ENCODE data around the gene IFNA2.
"Not testable (repeated sequence)": the region's sequence is repeated elsewhere in the genome, so short reads cannot be mapped to it uniquely, and the experiment has no call there.

IFNA2 gene

DNA sequence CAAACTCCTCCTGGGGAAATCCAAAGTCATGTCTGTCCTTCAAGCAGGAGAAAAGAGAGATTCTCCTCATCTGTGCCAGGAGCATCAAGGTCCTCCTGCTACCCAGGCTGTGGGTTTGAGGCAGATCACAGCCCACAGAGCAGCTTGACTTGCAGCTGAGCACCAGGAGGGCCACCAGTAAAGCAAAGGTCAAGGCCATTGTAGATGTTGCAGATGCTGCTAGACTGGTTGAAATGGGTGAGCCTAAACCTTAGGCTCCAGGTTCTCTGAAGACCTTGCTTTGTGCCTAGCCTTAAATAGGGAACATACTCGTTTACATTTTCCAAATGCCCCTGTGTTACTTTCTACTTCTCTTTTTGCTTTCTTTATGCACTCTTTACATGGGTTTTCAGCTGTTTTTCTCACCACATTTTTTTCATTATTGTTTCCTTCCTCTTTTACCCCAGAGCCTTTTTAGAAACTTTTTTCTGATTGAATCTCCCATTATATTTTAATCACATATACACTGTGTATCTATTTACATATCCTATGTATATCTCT lies at the start of gene IFNA2:
IFNA2 (minus strand) TSS at position 268 of the 540 bp plus-strand sequence; CDS start at position 199, 69 bp downstream.
- DNase-seq: no peak

DNA sequence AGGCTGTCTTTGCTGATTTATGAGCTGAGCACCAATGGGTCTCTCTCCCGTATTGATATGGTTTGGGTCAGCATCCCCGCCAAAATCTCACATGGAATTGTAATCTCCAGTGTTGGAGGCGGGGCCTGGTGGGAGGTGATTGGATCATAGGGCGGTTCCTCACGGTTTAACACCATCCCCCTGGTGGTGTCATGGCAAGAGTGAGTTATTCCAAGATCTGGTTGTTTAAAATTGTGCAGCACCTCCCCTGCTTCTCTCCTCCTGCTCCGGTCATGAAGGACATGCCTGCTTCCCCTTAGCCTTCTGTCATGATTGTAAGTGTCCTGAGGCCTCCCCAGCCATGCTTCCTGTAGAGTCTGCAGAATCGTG lies 49.8 kb upstream of the IFNA2 start:
- DNase-seq: not testable (repeated sequence)

DNA sequence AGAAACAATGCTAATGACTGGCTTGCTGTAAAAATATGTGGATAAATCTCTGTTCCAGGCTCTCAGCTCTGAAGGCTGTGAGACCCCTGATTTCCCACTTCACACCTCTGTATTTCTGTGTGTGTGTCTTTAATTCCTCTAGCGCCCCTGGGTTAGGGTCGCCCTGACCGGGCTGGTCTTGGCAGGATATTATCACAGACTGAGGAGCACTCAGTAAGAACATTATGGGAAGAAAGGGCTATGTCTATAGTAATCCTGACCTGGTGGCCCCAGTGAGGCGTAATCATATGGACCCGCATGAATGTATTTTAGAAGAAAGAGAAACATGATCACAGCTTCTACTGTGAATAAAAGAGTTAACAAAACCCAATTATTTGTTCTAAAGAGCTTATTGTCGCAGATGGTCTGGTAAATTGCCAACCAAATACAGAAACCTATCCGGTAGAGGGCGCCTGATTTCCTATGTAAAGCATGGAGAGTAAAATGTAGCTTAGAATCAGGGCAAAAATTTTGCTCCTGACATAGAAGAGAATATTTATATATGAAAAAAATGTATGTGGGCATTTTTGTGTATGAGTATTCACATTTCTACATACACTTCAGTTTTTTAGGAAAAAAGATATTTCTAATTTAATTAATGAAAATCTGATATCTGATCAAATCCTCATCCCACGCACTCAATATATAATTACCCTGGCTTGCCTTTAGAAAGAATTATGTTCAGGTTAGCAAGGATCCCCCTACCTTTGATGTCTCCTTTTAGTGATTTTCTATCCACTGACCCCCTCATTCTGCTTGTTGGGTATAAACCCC lies 49.2 kb upstream of the IFNA2 start:
- DNase-seq: no peak

DNA sequence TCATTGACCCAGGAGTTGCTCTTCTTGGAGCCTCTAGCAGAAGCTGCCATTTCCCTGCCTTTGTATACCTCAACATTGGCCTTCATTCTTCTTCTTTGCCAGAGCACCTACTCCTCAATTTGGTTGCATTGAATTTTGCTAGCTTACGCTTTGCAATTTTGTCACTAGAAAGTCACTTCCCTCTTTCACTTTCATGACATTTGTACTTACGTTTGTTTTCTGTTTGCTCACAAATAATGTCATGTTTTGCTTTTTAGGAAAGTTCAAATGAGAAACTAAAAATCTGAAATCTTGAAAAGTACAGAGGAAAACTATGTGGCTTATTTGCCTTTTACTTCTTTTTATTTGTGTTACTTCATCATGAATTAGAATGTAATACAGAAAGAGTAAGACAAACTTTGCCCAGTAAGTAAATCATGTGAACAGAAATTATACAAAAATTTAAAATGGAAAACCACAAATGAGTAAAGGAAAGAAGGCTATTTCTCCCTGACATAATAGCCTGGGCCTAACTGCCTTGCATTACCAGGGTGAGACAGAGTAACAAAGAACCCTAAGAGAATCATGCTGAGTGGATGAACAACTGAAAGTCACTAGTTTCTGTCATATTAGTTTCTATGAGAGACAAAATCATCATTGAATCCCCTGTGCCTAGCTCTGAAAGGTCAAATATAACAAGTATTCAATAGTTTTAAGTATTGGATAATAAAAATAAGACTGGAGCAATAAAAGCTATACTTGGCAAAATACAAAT lies 47.7 kb upstream of the IFNA2 start:
- no peak for DNase-seq

DNA sequence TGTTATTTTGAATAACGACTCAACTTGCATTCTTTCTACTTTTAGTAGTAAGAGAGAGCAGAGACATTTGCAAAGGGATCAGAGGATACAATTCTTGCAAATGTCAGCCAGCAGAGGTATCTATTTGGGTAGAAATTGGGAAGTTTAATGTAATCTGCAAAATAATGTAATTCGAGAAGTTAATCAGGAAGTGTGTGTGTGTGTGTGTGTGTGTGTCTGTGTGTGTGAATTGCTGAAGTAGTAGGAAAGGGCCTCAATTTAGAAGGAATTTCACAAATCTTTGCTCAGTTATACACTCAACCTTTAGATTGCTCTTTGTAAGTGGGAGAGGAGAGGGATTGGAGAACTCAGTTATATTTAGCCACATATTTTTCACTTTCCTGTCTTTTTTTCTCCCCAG lies 44.0 kb upstream of the IFNA2 start:
- no peak for DNase-seq

DNA sequence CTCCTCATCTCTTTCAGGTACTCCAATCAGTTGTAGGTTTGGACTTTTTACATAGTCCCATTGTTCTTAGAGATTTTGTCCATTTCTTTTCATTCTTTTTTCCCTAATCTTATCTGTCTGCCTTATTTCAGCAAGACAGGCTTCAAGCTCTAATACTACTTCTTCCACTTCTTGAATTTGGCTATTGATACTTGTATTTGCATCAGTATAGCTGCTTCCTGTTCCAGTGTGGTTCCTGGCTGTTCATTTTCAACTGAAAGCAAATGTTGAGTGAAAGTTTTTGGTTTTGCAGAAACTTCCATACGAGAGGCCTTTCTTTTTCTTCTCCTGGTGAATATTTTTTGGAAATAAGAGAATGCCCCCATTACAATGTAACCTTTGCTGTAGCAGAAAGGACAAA lies 43.0 kb upstream of the IFNA2 start:
- no peak for DNase-seq

DNA sequence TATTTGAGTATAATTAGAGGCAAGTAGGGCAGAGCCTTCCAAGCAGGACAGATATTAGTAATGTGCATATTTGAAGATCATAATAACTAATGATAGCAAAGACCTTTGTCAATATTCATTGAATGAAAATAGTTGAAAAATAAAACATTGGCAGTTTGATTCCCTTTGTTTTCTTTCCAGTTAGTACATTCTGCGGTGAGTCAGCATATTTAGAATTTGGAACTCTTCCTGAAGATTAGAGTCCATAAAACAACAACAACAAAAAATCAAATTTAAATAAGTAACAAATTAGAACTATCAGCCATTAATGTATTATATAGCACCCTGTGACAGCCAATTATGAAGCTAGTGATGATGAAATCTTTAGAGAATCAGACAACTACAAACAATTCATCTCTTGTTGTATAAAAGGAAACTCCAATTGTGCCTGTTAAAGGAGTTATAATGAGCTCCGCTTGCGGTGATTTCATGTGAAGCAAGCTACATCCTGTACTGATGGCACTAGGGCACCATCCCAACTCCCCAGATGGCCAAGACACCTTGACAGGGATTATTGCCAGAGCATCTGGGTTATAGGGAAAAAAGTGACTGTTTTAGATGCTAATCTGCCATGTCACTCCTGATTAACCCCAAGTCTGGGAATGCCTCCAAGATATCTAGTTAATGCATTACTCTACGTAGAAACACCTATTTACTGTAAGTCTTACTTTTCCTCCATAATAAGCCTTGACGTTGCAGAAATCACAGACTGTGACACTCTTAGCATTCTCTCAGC lies 30.5 kb upstream of the IFNA2 start:
- DNase-seq: no peak

DNA sequence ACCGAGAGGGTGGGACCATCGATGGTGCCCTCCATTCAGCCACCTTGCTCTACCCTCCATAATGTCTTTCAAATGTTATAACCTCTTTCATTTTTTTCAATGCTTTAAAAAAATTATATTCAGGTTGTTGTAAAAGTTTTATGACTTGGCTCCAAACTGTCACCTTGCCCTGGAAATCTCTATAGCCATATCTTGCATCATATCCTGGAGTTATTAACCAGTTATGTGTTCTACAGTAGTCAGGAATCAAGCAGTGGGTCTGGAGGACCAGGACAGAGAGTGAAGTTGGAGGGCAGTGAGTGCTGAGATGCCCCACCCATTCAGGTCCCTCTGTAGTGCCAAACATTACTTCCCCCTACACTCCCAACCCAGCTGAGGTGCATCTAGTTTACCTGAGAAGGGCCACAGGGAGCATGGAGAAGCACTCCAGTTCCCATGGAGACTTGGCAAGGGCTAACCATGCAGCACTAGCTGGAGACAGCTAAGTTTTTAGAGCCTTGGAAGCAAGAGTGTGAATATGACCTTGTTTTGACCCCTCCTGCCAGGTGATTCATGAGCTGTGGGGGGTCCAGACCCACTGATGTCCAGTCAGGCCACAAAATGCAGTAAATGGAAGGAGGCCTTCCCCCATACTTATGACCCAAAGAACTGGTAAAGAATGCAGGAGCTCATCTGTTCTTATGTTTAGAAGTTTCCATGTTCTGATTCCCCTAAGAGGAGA lies 29.2 kb upstream of the IFNA2 start:
- DNase-seq: no peak

DNA sequence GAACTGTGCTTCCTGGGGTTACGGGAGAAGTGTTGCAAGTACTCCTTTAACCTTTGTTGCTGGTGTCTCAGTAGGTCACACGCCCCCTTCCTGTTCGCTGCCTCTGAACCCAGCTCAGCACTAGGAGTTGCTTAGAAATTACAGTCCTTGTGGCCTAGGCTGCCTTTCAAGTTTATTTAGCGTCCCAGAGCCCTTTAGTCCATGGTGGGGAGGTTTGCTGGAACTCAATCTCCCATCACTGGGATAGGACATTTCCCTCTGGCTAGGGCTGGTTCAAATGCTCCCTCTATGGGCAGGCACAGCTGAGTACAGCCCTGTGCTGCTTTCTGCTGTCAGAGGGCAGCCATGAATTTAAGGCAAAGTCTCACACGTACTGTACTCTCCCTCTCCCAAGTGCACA lies 28.4 kb upstream of the IFNA2 start:
- no peak for DNase-seq

DNA sequence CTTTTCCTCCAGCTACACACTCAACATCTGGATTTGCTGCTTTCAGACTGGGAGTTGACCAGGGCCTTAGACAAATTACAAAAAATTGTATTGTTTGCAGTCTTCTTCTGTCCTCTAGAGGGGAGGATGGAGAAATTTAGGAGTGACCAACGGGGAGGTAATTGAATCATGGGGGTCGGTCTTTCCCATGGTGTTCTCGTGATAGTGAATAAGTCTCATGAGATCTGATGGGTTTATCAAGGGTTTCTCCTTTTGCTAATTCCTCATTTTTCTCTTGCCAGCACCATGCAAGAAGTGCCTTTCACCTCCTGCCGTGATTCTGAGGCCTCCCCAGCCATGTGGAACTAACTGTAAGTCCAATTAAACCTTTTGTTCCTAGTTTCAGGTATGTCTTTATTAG lies 28.0 kb upstream of the IFNA2 start:
- no peak for DNase-seq

DNA sequence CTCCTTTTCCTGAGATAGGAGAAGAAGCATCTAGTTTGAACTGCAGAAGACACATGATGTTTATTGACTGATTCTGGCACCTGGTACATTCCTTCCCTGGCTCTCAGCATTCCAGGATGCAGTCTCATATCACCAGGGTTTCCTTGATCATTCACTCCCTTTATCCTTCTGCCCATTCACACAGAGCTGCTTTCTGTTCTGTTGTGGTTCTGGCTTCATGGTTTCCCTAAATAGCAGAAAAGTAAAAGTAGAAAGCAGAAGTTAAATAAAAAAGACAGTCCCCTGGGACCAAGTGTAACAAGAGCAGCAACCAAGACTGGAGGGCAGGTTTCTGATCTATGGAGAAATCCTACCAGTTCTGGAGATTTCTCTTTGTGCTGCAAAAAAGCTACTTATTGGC lies 26.9 kb upstream of the IFNA2 start:
- no peak for DNase-seq

DNA sequence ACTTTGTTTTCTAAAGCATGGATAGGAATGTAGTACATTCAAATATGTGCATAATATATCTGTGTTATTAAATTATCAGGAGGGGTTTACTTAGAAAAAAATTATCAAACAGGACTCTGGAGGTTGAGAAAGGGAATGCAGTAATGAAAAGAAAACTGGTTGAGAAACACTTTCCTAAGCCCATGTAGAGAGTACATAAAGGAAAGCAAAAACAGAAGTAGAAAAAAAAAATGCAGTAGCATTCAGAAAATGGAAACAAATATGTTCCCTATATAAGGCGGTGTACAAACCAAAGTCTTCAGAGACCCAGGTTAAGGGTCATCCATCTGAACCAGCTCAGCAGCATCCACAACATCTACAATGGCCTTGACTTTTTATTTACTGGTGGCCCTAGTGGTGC lies 23.6 kb upstream of the IFNA2 start, which contains the start of gene IFNA8:
IFNA8 (plus strand) TSS at position 301 of the 400 bp plus-strand sequence; CDS start at position 361, 60 bp downstream.
- DNase-seq: no peak

DNA sequence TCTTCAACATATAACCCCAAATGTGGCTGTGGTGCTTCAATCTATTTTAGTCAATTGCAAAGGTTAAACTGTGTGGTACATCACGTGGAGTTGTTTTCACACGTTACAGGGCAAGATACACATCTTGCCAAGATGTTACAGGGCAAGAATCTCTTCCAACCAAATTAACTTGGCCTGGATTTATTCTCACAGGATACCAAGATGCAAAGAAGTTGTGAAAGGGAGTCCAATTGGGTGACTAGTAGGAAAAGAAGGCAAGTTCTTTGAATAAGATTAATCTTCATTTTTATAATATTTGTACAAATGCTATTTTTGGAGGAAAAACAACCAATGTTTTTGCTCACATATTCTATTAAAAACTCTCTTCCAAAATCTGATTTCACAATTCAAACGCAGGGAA lies 18.9 kb upstream of the IFNA2 start:
- no peak for DNase-seq

DNA sequence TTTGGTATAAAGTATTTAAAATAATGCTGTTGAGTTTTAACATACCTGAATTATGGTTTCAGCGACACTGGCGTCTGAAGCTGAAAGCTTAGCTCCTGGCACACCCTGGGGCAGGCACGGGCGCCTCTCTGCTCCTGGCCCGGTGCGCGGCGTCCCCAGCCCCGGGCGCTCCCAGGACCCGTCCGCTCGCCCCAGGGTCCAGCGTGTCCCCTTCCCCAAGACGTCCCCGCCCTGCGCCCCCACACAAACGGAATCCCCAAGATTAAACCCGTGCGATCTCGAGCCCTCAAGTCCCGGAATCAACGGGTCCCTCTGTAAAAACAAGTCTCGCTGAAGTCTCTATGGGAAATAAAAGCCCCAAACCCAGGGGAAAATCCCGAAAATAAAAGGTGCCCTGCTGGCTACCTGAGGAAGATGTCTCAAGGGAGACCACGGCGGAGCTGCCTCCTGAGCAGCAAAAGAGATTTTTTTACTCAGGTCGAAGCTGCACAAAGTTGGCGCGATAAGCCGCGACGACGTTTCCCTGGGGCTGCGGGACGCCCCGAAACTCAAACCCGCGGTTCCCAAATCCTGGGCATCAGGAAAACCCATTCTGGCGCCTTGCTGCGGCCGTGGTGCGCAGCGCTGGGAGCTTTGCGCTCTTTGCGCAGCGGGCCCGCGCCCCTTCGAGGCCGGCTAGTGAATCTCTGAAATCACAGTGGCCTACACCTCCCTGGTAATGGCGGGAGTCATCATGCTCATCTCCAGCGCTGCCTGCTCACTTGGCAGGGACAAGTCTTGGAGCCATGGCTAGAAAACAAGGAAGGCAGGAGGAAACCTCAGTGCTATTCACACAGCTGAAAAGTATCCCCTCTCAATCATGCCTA lies 17.4 kb upstream of the IFNA2 start:
- DNase-seq: no peak

DNA sequence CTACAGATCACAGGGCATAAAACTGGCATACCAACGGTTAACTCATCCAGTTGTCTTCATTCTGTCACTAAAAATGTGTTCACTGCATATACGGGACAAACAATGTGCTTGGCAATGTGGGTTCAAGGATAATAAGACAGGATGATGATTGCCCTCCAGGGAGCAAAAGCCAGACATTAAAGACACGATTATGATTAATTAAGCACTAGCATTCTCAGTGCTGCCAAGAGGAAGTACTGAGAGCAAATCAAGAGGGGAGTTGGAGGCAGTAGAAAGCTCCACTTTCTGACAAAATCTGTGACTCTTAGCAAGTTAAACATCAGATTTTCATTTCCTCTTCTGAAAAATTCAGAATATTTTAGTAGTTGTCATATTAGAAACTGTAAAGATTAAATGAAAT lies 14.8 kb upstream of the IFNA2 start:
- no peak for DNase-seq

DNA sequence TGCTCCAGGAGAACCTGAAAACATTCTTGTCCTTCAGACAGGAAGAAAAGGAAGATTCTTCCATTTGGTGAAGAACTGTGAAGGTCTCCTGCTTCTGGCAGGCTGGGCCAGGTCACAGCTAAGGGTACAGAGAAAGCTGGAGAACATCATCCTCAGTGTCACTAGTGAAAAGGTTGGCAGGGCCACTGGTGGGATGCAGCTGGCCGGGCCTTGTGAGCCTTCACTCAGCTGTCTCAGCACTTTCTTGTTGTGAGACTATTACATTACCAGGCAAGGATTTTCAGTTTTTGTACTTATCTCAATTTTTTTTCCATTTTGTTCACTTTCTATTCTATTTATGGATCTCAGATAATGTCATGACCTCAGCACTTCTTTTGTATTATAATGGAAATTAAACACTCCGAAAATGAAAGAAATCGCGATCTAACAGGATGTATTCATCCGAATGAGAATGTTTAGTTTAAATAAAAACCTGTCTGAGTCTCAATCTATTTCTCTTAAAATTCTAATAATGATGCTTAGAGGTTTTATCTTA lies 13.8 kb upstream of the IFNA2 start:
- DNase-seq: no peak

DNA sequence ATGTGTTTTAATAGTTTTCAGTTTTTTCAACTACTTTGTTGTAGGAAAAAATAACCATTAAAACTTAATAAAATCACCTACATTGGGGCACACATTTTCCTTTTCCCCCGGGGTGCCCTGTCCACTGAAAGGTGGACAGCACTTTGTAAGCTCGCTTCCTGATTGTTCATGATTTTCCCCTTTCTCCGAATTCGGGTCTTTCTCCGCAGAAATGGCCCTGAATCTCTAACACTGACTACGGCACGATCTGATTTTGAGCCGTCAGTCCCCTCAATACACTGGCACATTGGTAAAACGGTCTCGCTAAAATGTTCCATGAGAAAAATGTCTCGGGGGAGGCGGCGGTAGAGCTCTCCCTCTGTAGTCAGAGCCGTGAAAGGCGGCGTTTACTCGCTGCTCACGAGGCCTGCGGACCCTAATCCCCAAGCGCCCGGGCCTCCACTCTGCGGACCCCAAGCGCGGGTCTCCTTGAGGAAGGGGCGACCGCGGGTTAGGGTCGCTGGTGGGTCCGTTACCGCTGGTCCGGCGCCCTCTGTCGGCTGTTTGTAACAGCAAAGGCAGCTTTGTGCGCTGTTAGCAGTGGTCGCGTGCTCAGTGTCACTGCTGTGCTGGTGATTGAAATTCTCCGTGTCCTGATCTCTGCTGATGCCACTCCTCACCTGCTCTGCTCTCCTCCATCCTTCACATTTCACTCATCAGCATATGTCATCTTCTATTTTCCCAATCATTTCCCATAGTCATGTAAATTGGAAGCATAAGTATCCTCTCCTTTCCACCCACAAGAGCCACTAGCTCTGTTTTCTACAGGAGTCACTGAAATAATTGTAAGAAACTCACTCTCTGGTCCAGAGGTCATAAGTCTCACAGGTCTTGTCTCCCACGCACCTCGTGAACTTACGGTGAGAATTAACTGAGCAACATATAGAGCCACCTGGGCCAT lies 10.8 kb upstream of the IFNA2 start:
- peak; percentile 38 for DNase-seq

DNA sequence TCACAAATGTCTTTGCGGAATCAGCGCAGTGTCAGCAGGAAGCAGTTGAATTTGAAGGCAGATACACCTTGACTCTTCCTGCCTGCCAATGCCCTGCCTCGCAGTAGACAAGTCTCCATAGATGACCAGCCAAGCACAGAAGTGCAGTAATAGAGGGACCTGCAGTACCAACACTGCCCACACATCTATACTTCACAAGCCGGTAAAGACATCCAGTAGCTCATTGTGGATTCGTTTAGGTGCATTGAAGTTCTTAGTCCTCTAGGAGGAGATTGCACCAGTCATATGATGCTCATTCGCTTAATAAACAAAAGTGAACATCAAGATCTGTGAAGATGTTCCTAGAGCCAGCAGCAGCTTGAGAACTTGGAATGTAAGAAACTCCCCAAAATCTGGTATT lies 7.1 kb upstream of the IFNA2 start:
- no peak for DNase-seq

DNA sequence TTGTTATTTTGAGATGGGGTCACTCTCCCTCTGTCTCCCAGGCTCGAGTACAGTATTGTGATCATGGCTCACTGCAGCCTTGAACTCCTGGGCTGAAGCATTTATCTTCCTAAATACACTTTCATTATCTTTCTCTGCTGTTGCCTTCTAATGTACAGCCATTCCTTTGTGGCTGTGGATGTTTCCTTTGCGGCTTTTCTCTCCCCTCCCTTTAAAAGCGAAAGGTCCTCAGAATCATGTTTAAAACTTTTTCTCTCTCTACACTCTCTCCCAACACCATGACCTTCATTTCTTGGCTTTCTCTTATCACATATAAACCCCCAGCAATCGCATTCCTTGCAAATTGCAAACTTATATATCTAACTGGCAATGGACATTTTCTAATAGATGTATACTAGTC lies 1.6 kb downstream of the IFNA2 start:
- DNase-seq: no peak

Measured in activated CD4-positive, alpha-beta T cell treated with anti-CD3 and anti-CD28 coated beads for 1 hour (primary cell).